ENCODE data around the gene SEC14L1.
"Not testable (repeated sequence)": the region's sequence is repeated elsewhere in the genome, so short reads cannot be mapped to it uniquely, and the experiment has no call there.

The SEC14L1 gene

GRCh38 chr17:77105706-77106105 is 35.1 kb upstream of the SEC14L1 start:
- TF ChIP-seq SPI1 (IDR thresholded peaks at IDR 0.05; ENCODE audit: low read depth, low read length) (no peak), PAX5 (IDR thresholded peaks at IDR 0.05; ENCODE audit: insufficient read depth, low read length, severe bottlenecking) (no peak), POU2F2 (IDR thresholded peaks at IDR 0.05; ENCODE audit: low read depth, low read length) (no peak), TAF1 (IDR thresholded peaks at IDR 0.05; ENCODE audit: low read depth, low read length) (no peak), POLR2A (IDR thresholded peaks at IDR 0.05; ENCODE audit: low read depth, low read length) (no peak), POLR2AphosphoS5 (IDR thresholded peaks at IDR 0.05; ENCODE audit: low read depth, low read length) (no peak)
- FAIRE-seq (no peak), DNase-seq (ENCODE audit: insufficient read length, low spot score) (no peak)

GRCh38 chr17:77106874-77107358 is 33.9 kb upstream of the SEC14L1 start:
- no peak for FAIRE-seq
- DNase-seq (ENCODE audit: insufficient read length, low spot score), result no peak
- TF ChIP-seq SPI1 (IDR thresholded peaks at IDR 0.05; ENCODE audit: low read depth, low read length) (no peak), POU2F2 (IDR thresholded peaks at IDR 0.05; ENCODE audit: low read depth, low read length) (peak; percentile 74; the same call in 1 of the 2 replicates)

- FAIRE-seq, result peak; percentile 5
- no peak for DNase-seq (ENCODE audit: insufficient read length, low spot score)
- TF ChIP-seq POU2F2 (IDR thresholded peaks at IDR 0.05; ENCODE audit: low read depth, low read length) (0 out of 2 replicates have a peak, but pooled peaks have one; percentile 24), TAF1 (IDR thresholded peaks at IDR 0.05; ENCODE audit: low read depth, low read length) (no peak)
Measured at GRCh38 chr17:77107506-77108433, 33.0 kb upstream of the SEC14L1 start.

GRCh38 chr17:77109159-77109759 is 31.5 kb upstream of the SEC14L1 start:
- FAIRE-seq, result no peak
- no peak for DNase-seq (ENCODE audit: insufficient read length, low spot score)

GRCh38 chr17:77109764-77110359 is 30.9 kb upstream of the SEC14L1 start:
- FAIRE-seq (peak; percentile 94), DNase-seq (ENCODE audit: insufficient read length, low spot score) (no peak)
- TF ChIP-seq SPI1 (IDR thresholded peaks at IDR 0.05; ENCODE audit: low read depth, low read length) (peak; percentile 95), POLR2AphosphoS5 (IDR thresholded peaks at IDR 0.05; ENCODE audit: low read depth, low read length) (no peak), POU2F2 (IDR thresholded peaks at IDR 0.05; ENCODE audit: low read depth, low read length) (no peak)

More at GRCh38 chr17:77109159-77109759, 31.5 kb upstream of the SEC14L1 start:
- TF ChIP-seq POLR2A (IDR thresholded peaks at IDR 0.05; ENCODE audit: low read depth, low read length) (no peak), POLR2AphosphoS5 (IDR thresholded peaks at IDR 0.05; ENCODE audit: low read depth, low read length) (no peak), SPI1 (IDR thresholded peaks at IDR 0.05; ENCODE audit: low read depth, low read length) (no peak), POU2F2 (IDR thresholded peaks at IDR 0.05; ENCODE audit: low read depth, low read length) (no peak), PAX5 (IDR thresholded peaks at IDR 0.05; ENCODE audit: insufficient read depth, low read length, severe bottlenecking) (no peak), TAF1 (IDR thresholded peaks at IDR 0.05; ENCODE audit: low read depth, low read length) (no peak)

- DNase-seq (ENCODE audit: insufficient read length, low spot score); FAIRE-seq: not testable (repeated sequence)
Measured at GRCh38 chr17:77111165-77111933, 29.4 kb upstream of the SEC14L1 start.

GRCh38 chr17:77111934-77112296 is 28.9 kb upstream of the SEC14L1 start:
- TF ChIP-seq PAX5 (IDR thresholded peaks at IDR 0.05; ENCODE audit: insufficient read depth, low read length, severe bottlenecking), result no peak
- TF ChIP-seq POU2F2 (IDR thresholded peaks at IDR 0.05; ENCODE audit: low read depth, low read length), result no peak
- TF ChIP-seq POLR2AphosphoS5 (IDR thresholded peaks at IDR 0.05; ENCODE audit: low read depth, low read length), result no peak
- no peak for TF ChIP-seq SPI1 (IDR thresholded peaks at IDR 0.05; ENCODE audit: low read depth, low read length)
- TF ChIP-seq TAF1 (IDR thresholded peaks at IDR 0.05; ENCODE audit: low read depth, low read length), result no peak
- TF ChIP-seq POLR2A (IDR thresholded peaks at IDR 0.05; ENCODE audit: low read depth, low read length), result no peak
- DNase-seq (ENCODE audit: insufficient read length, low spot score) (no peak), FAIRE-seq (no peak)

GRCh38 chr17:77115510-77115909 is 25.3 kb upstream of the SEC14L1 start:
- FAIRE-seq (no peak), DNase-seq (ENCODE audit: insufficient read length, low spot score) (no peak)
- no peak for TF ChIP-seq TAF1 (IDR thresholded peaks at IDR 0.05; ENCODE audit: low read depth, low read length)

GRCh38 chr17:77115947-77116346 is 24.8 kb upstream of the SEC14L1 start:
- DNase-seq (ENCODE audit: insufficient read length, low spot score), result no peak
- FAIRE-seq, result no peak
- no peak for TF ChIP-seq PAX5 (IDR thresholded peaks at IDR 0.05; ENCODE audit: insufficient read depth, low read length, severe bottlenecking)
- no peak for TF ChIP-seq POLR2A (IDR thresholded peaks at IDR 0.05; ENCODE audit: low read depth, low read length)
- no peak for TF ChIP-seq POU2F2 (IDR thresholded peaks at IDR 0.05; ENCODE audit: low read depth, low read length)
- no peak for TF ChIP-seq POLR2AphosphoS5 (IDR thresholded peaks at IDR 0.05; ENCODE audit: low read depth, low read length)

- TF ChIP-seq PAX5 (IDR thresholded peaks at IDR 0.05; ENCODE audit: insufficient read depth, low read length, severe bottlenecking) (no peak), POLR2A (IDR thresholded peaks at IDR 0.05; ENCODE audit: low read depth, low read length) (no peak), TAF1 (IDR thresholded peaks at IDR 0.05; ENCODE audit: low read depth, low read length) (no peak), POU2F2 (IDR thresholded peaks at IDR 0.05; ENCODE audit: low read depth, low read length) (no peak), POLR2AphosphoS5 (IDR thresholded peaks at IDR 0.05; ENCODE audit: low read depth, low read length) (no peak), SPI1 (IDR thresholded peaks at IDR 0.05; ENCODE audit: low read depth, low read length) (no peak)
- FAIRE-seq (no peak), DNase-seq (ENCODE audit: insufficient read length, low spot score) (no peak)
Measured at GRCh38 chr17:77116371-77116860, 24.4 kb upstream of the SEC14L1 start.
